ENCODE measurements around the gene RRAD.

The RRAD gene

DNA sequence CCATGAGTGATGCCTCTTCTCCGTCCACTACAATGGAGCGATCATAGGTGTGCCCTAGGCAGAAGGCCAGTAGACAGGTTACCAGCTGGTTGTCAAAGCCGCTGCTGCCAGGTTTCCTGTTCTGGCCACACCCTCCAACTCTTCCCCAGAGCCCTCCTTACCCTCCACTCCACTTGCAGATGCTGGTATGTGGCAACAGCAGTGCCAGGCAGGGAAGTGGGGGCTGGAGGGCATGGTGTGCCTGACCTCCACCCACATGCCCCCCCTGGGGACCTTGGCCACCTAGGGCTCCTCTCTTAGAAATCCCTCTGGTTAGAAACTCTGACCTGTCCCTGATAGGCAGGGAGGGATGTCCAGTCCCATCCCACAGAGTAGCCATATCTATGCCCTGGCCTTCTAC, 1.5 kb downstream of the RRAD start (continued):
- TF ChIP-seq, protein P1, sequence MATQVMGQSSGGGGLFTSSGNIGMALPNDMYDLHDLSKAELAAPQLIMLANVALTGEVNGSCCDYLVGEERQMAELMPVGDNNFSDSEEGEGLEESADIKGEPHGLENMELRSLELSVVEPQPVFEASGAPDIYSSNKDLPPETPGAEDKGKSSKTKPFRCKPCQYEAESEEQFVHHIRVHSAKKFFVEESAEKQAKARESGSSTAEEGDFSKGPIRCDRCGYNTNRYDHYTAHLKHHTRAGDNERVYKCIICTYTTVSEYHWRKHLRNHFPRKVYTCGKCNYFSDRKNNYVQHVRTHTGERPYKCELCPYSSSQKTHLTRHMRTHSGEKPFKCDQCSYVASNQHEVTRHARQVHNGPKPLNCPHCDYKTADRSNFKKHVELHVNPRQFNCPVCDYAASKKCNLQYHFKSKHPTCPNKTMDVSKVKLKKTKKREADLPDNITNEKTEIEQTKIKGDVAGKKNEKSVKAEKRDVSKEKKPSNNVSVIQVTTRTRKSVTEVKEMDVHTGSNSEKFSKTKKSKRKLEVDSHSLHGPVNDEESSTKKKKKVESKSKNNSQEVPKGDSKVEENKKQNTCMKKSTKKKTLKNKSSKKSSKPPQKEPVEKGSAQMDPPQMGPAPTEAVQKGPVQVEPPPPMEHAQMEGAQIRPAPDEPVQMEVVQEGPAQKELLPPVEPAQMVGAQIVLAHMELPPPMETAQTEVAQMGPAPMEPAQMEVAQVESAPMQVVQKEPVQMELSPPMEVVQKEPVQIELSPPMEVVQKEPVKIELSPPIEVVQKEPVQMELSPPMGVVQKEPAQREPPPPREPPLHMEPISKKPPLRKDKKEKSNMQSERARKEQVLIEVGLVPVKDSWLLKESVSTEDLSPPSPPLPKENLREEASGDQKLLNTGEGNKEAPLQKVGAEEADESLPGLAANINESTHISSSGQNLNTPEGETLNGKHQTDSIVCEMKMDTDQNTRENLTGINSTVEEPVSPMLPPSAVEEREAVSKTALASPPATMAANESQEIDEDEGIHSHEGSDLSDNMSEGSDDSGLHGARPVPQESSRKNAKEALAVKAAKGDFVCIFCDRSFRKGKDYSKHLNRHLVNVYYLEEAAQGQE (tag by site-specific recombination; IDR thresholded peaks at IDR 0.05): no peak
- TF ChIP-seq OSR2 (tag by site-specific recombination; IDR thresholded peaks at IDR 0.05) (no peak), ZNF394 (tag by site-specific recombination; IDR thresholded peaks at IDR 0.05; ENCODE audit: borderline replicate concordance) (no peak)
- TF ChIP-seq, protein P2, sequence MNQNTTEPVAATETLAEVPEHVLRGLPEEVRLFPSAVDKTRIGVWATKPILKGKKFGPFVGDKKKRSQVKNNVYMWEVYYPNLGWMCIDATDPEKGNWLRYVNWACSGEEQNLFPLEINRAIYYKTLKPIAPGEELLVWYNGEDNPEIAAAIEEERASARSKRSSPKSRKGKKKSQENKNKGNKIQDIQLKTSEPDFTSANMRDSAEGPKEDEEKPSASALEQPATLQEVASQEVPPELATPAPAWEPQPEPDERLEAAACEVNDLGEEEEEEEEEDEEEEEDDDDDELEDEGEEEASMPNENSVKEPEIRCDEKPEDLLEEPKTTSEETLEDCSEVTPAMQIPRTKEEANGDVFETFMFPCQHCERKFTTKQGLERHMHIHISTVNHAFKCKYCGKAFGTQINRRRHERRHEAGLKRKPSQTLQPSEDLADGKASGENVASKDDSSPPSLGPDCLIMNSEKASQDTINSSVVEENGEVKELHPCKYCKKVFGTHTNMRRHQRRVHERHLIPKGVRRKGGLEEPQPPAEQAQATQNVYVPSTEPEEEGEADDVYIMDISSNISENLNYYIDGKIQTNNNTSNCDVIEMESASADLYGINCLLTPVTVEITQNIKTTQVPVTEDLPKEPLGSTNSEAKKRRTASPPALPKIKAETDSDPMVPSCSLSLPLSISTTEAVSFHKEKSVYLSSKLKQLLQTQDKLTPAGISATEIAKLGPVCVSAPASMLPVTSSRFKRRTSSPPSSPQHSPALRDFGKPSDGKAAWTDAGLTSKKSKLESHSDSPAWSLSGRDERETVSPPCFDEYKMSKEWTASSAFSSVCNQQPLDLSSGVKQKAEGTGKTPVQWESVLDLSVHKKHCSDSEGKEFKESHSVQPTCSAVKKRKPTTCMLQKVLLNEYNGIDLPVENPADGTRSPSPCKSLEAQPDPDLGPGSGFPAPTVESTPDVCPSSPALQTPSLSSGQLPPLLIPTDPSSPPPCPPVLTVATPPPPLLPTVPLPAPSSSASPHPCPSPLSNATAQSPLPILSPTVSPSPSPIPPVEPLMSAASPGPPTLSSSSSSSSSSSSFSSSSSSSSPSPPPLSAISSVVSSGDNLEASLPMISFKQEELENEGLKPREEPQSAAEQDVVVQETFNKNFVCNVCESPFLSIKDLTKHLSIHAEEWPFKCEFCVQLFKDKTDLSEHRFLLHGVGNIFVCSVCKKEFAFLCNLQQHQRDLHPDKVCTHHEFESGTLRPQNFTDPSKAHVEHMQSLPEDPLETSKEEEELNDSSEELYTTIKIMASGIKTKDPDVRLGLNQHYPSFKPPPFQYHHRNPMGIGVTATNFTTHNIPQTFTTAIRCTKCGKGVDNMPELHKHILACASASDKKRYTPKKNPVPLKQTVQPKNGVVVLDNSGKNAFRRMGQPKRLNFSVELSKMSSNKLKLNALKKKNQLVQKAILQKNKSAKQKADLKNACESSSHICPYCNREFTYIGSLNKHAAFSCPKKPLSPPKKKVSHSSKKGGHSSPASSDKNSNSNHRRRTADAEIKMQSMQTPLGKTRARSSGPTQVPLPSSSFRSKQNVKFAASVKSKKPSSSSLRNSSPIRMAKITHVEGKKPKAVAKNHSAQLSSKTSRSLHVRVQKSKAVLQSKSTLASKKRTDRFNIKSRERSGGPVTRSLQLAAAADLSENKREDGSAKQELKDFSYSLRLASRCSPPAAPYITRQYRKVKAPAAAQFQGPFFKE (tag by site-specific recombination; IDR thresholded peaks at IDR 0.05; ENCODE audit: borderline replicate concordance): no peak

- ChIA-PET POLR2A (interaction anchor here (1.2 kb wide), 1 partner anchor 10 kb away, joined by 3 read pairs; no protein-coding TSS in a partner anchor), CTCF (interaction anchor here (15.1 kb wide), 1 partner anchor 24 kb away, joined by 268 read pairs; no protein-coding TSS in a partner anchor)
- Histone ChIP-seq H3K4me1 (ENCODE audit: control insufficient read depth, insufficient read depth, low read length) (no peaks in the 10 kb centered on the region; the same call in 1 of the 2 replicates), H3K27ac (ENCODE audit: extremely low read depth, low read depth, low read length) (no peak overlapping the region), H3K36me3 (ENCODE audit: control insufficient read depth in 2 of 2, insufficient read depth in 1 of 2, low read length in 2 of 2) (no peaks in the 10 kb centered on the region), H3K4me3 (ENCODE audit: low read depth, low read length) (no peak overlapping the region), H3K9me3 (ENCODE audit: control insufficient read depth, insufficient read depth, low read depth, low read length) (no peaks in the 10 kb centered on the region)
- no peak for TF ChIP-seq ZBTB7A (tag by site-specific recombination; IDR thresholded peaks at IDR 0.05; ENCODE audit: low read depth)
- no peak for TF ChIP-seq ZNF138 (tag by site-specific recombination; IDR thresholded peaks at IDR 0.05; ENCODE audit: borderline replicate concordance)
- TF ChIP-seq ZNF777 (tag by site-specific recombination; IDR thresholded peaks at IDR 0.05; ENCODE audit: borderline replicate concordance): no peak
- TF ChIP-seq KLF16 (tag by site-specific recombination; IDR thresholded peaks at IDR 0.05): no peak
- no peak for TF ChIP-seq ZNF23 (tag by site-specific recombination; IDR thresholded peaks at IDR 0.05; ENCODE audit: borderline replicate concordance)
- TF ChIP-seq HOXC10 (CRISPR knock-in tag; IDR thresholded peaks at IDR 0.05): no peak
- peak; percentile 10; the same call in 1 of the 2 replicates for TF ChIP-seq ZBTB8A (tag by site-specific recombination; IDR thresholded peaks at IDR 0.05)
- no peak for TF ChIP-seq ZNF830 (tag by site-specific recombination; IDR thresholded peaks at IDR 0.05; ENCODE audit: low read depth)
- TF ChIP-seq OVOL3 (tag by site-specific recombination; IDR thresholded peaks at IDR 0.05): no peak
- TF ChIP-seq ZSCAN5A (tag by site-specific recombination; IDR thresholded peaks at IDR 0.05): no peak
- no peak for TF ChIP-seq ZNF624 (tag by site-specific recombination; IDR thresholded peaks at IDR 0.05)
- no peak for TF ChIP-seq ZNF350 (tag by site-specific recombination; IDR thresholded peaks at IDR 0.05)
- TF ChIP-seq ZBTB17 (tag by site-specific recombination; IDR thresholded peaks at IDR 0.05): no peak
- no peak for TF ChIP-seq ZNF654 (tag by site-specific recombination; IDR thresholded peaks at IDR 0.05; ENCODE audit: low read depth)
- no peak for TF ChIP-seq ZNF341 (tag by site-specific recombination; IDR thresholded peaks at IDR 0.05; ENCODE audit: low read depth)
- 0 out of 2 replicates have a peak, but pooled peaks have one; percentile 8 for TF ChIP-seq ZIC2 (tag by site-specific recombination; IDR thresholded peaks at IDR 0.05)
- TF ChIP-seq, protein P3, sequence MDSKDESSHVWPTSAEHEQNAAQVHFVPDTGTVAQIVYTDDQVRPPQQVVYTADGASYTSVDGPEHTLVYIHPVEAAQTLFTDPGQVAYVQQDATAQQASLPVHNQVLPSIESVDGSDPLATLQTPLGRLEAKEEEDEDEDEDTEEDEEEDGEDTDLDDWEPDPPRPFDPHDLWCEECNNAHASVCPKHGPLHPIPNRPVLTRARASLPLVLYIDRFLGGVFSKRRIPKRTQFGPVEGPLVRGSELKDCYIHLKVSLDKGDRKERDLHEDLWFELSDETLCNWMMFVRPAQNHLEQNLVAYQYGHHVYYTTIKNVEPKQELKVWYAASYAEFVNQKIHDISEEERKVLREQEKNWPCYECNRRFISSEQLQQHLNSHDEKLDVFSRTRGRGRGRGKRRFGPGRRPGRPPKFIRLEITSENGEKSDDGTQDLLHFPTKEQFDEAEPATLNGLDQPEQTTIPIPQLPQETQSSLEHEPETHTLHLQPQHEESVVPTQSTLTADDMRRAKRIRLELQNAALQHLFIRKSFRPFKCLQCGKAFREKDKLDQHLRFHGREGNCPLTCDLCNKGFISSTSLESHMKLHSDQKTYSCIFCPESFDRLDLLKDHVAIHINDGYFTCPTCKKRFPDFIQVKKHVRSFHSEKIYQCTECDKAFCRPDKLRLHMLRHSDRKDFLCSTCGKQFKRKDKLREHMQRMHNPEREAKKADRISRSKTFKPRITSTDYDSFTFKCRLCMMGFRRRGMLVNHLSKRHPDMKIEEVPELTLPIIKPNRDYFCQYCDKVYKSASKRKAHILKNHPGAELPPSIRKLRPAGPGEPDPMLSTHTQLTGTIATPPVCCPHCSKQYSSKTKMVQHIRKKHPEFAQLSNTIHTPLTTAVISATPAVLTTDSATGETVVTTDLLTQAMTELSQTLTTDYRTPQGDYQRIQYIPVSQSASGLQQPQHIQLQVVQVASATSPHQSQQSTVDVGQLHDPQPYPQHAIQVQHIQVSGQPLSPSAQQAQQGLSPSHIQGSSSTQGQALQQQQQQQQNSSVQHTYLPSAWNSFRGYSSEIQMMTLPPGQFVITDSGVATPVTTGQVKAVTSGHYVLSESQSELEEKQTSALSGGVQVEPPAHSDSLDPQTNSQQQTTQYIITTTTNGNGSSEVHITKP (tag by site-specific recombination; IDR thresholded peaks at IDR 0.05): peak; percentile 92
- TF ChIP-seq ZFHX2 (tag by site-specific recombination; conservative IDR thresholded peaks at IDR 0.05): peak; percentile 45
Observed at GRCh38 chr16:66923247-66923731, 2.0 kb downstream of the RRAD start.

All from HEK293 (cell line).